A549 (cell line): ENCODE measurements around the gene NPAS2.

Source experiments
- CEBPB ChIP-seq, 2 experiments: fragments of >200 bp in 1 of 2; sonication (Bioruptor Twin) in 1 of 2; formaldehyde crosslinking in 1 of 2; IDR thresholded peaks; 2 replicates each; pipeline ENCODE4 v1.6.1; 2012 to 2016
- CHD2 ChIP-seq: fragments of 150-350 bp; IDR thresholded peaks from 2 replicates; pipeline ENCODE4 v1.6.1; 2014; ENCODE audit warnings: low read length; ENCODE audit not compliant: partially characterized antibody
- JUNB ChIP-seq: fragments of >200 bp; sonication (Bioruptor Twin); formaldehyde crosslinking; IDR thresholded peaks from 2 replicates; pipeline ENCODE4 v1.6.1; 2016
- MYC ChIP-seq: IDR thresholded peaks from 2 replicates; pipeline ENCODE4 v1.6.1; 2012; ENCODE audit warnings: mild to moderate bottlenecking, inconsistent platforms, low read length, improper control_type of control experiment, borderline replicate concordance
- POLR2A ChIP-seq: IDR thresholded peaks from 2 replicates; pipeline ENCODE4 v1.6.1; 2012; ENCODE audit warnings: mild to moderate bottlenecking, low read length
- RCOR1 ChIP-seq: fragments of 150-350 bp; IDR thresholded peaks from 2 replicates; pipeline ENCODE4 v1.6.1; 2014; ENCODE audit warnings: antibody characterized with exemption, low read length, low read depth
- RNF2 ChIP-seq: fragments of 200-600 bp; sonication (generic); IDR thresholded peaks from 2 replicates; pipeline ENCODE4 v1.6.1; 2016; ENCODE audit warnings: low read depth, mild to moderate bottlenecking, antibody characterized with exemption, moderate library complexity, borderline replicate concordance
- SMC3 ChIP-seq: fragments of >200 bp; sonication (Bioruptor Twin); formaldehyde crosslinking; IDR thresholded peaks from 3 replicates; pipeline ENCODE4 v1.6.1; 2018; ENCODE audit warnings: inconsistent platforms
- TF ChIP-seq, protein P1 (sequence below): fragments of >200 bp; sonication (Bioruptor Twin); formaldehyde crosslinking; IDR thresholded peaks from 3 replicates; pipeline ENCODE4 v1.5.1; 2016
- TF ChIP-seq, protein P2 (sequence below): fragments of 150-350 bp; IDR thresholded peaks from 2 replicates; pipeline ENCODE4 v1.6.1; 2014; ENCODE audit warnings: low read depth, mild to moderate bottlenecking, low read length
- TF ChIP-seq, protein P3 (sequence below): IDR thresholded peaks from 2 replicates; pipeline ENCODE4 v1.6.1; 2012
- TF ChIP-seq, protein P4 (sequence below): fragments of 250-450 bp; sonication (Bioruptor Pico); IDR thresholded peaks from 2 replicates; pipeline ENCODE4 v1.5.0; 2021; ENCODE audit warnings: mild to moderate bottlenecking, moderate library complexity, borderline replicate concordance

DNA sequence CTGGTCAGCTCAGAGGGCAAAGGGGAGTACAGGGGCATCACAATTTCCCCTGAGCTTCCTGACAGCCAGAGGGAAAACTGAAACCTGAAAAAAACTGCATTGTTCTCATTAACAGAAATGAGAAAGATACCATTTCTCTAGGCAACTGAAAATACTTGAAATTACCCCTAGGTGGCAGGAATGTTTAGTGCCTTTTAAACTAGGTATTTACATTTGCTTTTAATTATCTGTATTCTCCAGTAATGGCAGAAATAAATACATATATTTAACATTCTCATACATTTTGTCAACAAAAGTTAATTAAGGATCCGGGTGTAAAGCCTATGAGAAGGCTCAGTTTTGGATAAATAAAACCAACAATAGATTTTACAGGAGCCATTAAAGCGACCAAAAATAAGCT, 216.6 kb downstream of the NPAS2 start:
- TF ChIP-seq, protein P1, sequence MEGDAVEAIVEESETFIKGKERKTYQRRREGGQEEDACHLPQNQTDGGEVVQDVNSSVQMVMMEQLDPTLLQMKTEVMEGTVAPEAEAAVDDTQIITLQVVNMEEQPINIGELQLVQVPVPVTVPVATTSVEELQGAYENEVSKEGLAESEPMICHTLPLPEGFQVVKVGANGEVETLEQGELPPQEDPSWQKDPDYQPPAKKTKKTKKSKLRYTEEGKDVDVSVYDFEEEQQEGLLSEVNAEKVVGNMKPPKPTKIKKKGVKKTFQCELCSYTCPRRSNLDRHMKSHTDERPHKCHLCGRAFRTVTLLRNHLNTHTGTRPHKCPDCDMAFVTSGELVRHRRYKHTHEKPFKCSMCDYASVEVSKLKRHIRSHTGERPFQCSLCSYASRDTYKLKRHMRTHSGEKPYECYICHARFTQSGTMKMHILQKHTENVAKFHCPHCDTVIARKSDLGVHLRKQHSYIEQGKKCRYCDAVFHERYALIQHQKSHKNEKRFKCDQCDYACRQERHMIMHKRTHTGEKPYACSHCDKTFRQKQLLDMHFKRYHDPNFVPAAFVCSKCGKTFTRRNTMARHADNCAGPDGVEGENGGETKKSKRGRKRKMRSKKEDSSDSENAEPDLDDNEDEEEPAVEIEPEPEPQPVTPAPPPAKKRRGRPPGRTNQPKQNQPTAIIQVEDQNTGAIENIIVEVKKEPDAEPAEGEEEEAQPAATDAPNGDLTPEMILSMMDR: peak; percentile 59
- TF ChIP-seq, protein P2, sequence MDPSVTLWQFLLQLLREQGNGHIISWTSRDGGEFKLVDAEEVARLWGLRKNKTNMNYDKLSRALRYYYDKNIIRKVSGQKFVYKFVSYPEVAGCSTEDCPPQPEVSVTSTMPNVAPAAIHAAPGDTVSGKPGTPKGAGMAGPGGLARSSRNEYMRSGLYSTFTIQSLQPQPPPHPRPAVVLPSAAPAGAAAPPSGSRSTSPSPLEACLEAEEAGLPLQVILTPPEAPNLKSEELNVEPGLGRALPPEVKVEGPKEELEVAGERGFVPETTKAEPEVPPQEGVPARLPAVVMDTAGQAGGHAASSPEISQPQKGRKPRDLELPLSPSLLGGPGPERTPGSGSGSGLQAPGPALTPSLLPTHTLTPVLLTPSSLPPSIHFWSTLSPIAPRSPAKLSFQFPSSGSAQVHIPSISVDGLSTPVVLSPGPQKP: no peak
- TF ChIP-seq CEBPB (IDR thresholded peaks at IDR 0.05): no peak
- no peak for TF ChIP-seq RCOR1
- TF ChIP-seq, protein P3, sequence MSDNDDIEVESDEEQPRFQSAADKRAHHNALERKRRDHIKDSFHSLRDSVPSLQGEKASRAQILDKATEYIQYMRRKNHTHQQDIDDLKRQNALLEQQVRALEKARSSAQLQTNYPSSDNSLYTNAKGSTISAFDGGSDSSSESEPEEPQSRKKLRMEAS: no peak
- no peak for TF ChIP-seq RNF2
- peak; percentile 72 for TF ChIP-seq SMC3
- TF ChIP-seq MYC: no peak
- TF ChIP-seq, protein P4, sequence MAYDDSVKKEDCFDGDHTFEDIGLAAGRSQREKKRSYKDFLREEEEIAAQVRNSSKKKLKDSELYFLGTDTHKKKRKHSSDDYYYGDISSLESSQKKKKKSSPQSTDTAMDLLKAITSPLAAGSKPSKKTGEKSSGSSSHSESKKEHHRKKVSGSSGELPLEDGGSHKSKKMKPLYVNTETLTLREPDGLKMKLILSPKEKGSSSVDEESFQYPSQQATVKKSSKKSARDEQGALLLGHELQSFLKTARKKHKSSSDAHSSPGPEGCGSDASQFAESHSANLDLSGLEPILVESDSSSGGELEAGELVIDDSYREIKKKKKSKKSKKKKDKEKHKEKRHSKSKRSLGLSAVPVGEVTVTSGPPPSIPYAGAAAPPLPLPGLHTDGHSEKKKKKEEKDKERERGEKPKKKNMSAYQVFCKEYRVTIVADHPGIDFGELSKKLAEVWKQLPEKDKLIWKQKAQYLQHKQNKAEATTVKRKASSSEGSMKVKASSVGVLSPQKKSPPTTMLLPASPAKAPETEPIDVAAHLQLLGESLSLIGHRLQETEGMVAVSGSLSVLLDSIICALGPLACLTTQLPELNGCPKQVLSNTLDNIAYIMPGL (CRISPR knock-in tag): no peak
- TF ChIP-seq CHD2: no peak
- no peak for TF ChIP-seq JUNB
- no peak for TF ChIP-seq POLR2A
